HG03039 (cell line): ENCODE measurements around the gene HNRNPK.

ENCODE experiments used
- ATAC-seq: cut with Tn5 transposase; IDR thresholded peaks from one replicate; pipeline ENCODE4 v1.9.1; 2021; ENCODE audit warnings: mild to moderate bottlenecking, moderate library complexity; ENCODE audit not compliant: unreplicated experiment

HNRNPK gene

DNA sequence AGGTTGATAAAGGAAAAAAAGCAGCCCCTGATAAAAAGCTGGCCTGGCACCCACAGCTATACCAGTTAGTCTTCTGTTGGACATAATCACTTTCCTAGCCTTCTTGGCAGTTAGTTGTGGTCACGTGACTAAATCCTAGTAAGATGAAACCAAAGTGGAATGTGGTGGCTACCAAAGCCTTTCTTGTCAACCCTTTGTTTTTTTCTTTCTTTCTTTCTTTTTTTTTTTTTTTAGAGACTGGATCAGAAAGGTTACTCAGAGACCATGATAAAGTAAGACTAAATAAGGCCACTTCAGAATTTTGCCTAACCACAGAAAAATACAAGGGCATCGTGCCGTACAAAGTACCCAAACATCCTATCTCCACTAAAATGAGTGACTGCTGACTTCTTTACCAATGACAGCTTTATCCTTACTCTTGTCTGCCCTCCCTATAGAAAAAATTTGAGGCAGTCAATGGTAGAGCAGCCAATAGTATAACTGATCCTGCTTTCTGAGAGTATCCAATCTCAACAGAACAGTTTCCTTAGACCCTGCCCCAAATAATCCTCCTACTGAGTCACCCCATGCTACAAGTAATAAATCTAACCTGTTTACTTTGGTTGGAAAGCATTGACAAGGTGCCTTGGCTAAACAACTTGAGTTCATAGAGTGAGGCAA is 44.6 kb downstream of the HNRNPK start:
- no peak for ATAC-seq

DNA sequence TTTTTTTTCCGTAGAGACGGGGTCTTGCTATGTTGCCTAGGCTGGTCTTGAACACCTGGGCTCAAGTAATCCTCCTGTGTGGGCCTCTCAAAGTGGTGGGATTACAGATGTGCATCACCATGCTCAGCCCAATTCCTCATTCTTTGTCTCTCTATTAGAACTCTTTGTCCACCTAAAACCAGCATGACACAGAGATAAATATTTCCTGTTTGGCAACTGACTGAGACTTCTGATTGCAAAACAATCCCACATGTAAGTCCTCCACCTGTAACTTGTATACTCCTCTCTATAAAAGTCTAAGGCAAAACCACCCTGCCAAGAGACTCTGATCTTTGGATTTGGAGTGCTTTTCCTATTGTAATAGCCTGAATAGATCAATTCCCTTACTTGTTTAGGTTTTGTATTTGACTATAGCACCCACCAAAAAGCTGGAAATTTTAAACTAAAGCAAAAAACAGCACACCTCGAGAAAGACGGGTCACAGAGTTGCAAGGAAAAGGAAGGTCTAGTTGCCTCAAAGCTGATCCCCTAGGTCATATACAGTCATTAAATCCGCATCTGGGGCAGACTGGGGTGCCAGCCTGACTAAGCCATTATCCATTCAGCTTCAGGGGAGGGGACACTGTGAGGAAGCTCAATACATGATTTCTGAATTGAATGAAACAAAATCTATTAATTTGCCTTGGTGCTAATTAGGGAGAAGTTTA is 45.3 kb downstream of the HNRNPK start:
- ATAC-seq = no peak

DNA sequence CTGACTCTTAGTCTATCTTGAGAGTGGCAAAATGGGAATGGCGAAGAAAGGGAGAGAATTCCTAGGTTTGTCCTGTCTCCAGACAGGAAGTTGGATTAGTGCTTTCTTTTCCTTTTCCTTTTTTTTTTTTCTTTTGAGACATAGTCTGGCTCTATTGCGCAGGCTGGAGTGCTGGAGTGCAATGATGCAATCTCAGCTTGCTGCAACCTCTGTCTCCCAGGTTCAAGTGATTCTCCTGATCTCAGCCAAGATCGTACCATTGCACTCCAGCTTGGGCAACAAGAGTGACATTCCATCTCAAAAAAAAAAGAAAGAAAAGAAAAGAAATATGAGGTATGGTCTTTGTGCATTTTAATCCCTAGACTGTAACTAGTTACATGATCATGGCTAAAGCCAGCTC is 46.2 kb downstream of the HNRNPK start:
- no peak for ATAC-seq

DNA sequence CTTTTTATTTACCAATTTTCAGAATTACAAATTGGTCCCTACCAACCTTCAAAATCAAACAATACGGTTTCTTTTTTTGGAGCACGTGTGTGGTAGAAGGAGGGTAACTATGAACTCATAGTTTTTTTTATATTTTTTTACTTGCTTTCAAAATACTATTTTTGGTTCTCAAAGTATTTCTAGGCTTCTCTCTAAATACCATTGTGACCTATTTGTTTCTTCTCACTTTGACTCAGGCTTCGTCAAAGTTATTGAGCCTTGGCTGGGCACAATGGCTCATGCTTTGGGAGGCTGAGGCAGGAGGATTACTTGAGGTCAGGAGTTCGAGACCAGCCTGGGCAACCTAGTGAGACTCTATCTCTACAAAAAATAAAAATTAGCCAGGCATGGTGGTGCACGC is 47.2 kb downstream of the HNRNPK start:
- no peak for ATAC-seq

DNA sequence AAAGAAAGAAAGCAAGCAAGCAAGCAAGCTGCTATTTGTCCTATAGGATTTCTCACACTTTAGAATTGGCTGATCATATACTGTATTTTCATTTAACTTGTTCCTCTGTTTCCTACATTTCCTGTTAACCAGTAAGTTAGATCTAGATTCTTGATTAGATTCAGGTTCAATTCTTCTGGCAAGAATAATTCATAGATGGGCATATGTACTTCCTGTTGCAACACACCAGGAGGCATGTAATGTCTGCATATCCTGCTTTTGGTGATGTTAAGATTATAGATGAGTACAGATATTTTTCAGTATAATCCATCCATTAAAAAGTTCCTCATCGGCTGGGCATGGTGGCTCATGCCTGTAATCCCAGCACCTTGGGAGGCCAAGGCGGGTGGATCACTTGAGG is 48.0 kb downstream of the HNRNPK start:
- no peak for ATAC-seq

DNA sequence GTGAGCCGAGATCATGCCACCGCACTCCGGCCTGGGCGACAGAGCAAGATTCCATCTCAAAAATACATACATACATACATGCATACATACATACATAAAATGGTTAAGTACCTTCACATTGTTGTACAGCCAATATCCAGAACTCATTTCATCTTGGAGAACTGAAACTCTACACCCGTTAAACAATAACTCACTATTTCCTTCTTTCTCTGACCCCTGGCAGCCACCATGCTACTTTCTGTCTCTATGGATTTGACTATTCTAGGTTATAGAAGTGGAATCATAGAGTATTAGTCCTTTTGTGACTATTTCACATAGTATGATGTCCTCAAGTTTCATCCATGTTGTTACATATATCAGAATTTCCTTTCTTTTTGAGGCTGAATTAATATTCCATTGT is 49.1 kb downstream of the HNRNPK start:
- ATAC-seq = no peak

DNA sequence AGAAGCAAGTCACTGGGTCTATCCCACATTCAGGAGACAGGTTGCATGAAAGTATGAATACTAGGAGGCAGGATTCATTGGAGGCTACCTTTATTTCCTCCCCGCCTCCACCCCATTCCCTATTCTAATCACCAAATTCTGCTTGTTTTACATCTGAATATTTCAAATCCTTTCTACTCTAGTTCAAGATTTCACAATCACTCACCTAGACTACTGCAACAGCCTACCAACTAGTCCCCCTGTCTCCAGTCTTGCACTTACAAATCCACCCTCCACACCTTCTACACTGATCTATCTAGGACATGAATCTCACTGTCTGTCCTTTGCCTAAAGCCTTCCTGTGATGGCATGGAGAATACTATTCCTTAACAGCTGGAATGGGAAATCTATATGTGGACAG is 52.4 kb downstream of the HNRNPK start:
- no peak for ATAC-seq

DNA sequence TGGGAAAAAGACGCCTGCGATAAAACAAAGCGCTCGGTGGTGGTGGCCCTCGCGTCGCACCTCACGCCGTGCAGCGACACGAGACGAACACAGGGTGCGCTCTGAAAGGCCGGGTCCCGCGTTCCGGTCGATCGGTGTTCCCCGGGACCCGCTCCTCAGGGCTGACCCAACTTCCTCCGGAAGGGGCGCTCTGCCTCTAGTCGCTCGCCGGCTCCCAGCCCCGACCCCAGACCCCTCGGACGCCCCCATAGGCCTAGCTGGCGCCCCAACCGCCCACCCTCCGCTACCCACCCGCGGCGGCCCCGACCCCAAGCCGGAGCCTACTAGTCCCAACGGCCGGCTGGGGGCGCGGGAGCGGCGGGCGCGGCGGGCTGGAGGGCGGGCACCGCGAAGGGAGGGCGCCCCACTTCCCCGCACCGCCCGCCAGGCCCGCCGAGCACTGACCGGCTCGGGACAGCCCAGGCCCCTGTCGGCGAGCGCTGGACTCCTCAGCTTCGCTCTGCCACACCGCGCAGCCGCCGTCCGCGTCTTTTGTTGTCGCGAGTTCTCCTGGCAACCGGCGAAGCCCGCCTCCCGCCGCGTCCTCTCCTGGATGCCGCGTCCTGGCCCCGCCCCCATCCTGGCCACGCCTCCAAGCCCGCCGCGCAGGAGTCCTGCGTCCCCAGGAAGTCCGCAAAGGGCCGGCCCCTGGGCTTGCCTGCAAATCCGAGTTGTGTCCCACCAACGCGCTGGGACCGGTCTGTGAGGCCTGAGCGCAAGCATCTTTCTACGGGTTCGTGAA is 58.9 kb downstream of the HNRNPK start, which contains the start of gene KIF27:
Gene KIF27, minus strand, starts transcription at position 506 of the 781 bp plus-strand sequence. CDS start 5,841 bp downstream, outside the sequence.
- ATAC-seq = peak; percentile 95

DNA sequence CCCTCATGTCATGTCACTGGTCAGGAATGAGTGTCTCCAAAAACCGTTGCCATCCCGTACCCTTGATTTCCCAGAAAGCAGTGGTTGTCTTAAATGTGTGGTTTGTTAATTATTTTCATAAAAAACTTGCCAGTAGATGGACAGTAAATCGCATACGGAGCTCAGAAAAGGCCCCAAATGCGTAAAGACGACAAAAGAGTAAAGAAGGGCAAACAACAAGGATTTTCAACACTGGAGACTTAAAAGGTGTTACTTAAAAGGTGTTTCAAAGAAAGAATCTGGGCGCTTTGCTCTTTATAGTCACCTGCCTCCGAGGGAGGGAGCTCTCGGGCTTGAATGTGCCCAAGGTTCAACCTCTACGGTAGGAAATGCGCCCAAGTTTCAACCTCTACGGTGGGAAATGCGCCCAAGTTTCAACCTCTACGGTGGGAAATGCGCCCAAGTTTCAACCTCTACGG is 59.5 kb downstream of the HNRNPK start:
- peak; percentile 6 for ATAC-seq

DNA sequence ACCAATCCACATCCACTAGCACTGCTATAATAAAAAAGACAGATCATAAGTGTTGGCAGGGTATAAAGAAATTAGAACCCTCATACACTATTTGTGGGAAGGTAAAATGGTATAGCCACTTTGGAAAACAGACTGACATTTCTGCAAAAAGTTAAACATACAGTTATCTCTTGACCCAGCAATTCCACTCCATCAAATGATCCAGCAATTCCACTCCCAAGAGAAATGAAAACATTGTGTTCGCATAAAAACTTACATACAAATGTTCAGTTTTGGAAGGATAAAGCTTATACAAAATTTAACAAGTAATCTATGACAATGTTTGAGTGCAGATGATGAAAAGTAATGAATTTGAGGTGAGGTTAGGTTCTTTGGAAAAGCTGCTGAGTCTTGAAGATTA is 60.9 kb downstream of the HNRNPK start:
- ATAC-seq = no peak
